GM21529 (cell line): ENCODE measurements around the gene GTF2H4.
"Not testable (repeated sequence)": the region's sequence is repeated elsewhere in the genome, so short reads cannot be mapped to it uniquely, and the experiment has no call there.

Source experiments
- ATAC-seq: cut with Tn5 transposase; IDR thresholded peaks from one replicate; pipeline ENCODE4 v1.9.1; 2021; ENCODE audit not compliant: unreplicated experiment

The GTF2H4 gene

DNA sequence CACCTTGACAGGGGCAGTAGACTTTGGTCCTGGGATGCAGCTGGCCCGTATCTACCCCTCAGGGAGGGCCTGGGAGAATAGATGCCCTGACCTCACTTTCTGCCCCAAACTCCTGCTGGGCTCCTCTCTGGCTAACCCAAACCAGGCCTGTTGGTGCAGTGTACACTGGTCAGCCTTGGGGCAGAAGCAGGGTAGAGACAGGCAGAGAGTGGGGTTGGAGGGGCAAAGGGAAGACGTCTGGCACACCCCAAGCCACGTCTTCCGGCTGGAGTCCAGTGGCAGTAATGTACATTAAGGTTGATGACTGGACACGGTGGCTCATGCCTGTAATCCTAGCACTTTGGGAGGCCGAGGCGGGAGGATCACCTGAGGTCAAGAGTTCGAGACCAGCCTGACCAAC lies 14.3 kb upstream of the GTF2H4 start:
- ATAC-seq: no peak

DNA sequence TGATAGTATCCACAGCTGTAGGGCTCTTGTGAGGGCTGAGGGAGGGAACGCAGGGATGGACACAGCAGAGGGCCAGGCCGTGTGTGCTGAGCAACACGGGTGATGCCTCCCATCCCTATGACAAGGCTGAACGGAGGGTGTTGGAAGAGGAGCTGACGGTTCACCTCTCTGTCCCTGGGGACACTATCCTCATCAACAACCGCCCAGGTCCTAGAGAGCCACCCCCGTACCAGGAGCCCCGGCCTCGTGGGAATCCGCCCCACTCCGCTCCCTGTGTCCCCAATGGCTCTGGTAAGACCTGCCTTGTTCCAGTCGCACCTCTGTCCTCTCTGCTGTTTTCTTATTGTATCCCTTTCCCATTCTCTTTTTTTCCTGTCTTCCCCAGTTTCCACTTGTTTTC lies 13.6 kb upstream of the GTF2H4 start:
- ATAC-seq: no peak

DNA sequence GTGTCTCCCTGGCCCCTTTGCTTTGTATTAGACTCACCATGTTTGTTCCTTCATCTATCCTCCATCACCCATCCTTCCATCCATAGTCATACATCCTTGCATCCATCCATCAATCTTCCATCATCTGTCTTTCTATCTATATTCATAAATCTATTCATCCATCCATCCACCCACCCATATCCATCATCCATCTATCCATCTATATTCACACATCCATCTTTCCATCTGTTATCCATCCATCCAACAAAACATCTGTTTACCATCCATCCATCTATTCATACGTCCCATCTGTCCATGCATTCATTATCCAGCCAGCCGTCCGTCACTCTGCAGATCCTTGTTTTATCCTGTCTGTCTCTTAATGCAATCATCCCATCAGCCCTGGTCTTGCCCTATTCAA lies 13.1 kb upstream of the GTF2H4 start:
- ATAC-seq: no peak

DNA sequence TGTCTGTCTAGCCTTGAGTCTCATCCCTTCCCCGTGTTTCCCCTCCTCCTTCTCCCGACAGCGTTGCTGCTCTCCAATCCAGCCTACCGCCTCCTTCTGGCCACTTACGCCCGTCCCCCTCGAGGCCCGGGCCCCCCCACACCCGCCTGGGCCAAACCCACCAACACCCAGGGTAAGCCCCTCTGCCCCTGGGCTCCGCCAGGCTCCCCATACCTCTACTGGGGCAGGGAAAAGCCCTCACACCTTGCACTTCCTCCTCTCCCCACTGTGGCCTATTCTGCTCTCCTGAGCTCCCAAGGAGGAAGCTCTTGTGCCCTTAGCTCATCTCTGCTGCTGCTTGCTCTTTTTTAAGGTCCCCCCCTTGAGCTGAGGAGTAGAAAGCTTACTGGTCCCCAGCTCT lies 12.7 kb upstream of the GTF2H4 start:
- ATAC-seq: no peak

DNA sequence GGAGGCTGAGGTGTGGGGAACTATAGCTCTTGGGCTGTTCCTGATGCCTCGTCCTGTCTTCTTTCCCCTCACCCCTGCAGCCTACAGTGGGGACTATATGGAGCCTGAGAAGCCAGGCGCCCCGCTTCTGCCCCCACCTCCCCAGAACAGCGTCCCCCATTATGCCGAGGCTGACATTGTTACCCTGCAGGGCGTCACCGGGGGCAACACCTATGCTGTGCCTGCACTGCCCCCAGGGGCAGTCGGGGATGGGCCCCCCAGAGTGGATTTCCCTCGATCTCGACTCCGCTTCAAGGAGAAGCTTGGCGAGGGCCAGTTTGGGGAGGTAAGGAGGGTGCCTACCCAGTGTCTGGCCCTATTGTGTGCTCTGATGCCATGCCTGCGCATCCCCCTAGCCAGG lies 11.5 kb upstream of the GTF2H4 start:
- ATAC-seq: no peak

DNA sequence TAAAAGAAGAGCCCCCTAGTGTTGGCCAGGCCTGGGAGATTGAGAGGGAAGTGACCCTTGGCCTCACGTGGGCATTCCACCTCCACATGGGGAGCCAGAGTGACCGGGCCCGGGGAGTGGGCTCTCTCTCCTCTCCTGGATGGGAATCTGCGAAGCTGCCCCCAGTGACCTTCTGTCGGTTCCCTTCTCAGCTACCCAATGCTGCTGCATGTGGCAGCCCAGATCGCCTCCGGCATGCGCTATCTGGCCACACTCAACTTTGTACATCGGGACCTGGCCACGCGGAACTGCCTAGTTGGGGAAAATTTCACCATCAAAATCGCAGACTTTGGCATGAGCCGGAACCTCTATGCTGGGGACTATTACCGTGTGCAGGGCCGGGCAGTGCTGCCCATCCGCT lies 10.1 kb upstream of the GTF2H4 start:
- no peak for ATAC-seq

DNA sequence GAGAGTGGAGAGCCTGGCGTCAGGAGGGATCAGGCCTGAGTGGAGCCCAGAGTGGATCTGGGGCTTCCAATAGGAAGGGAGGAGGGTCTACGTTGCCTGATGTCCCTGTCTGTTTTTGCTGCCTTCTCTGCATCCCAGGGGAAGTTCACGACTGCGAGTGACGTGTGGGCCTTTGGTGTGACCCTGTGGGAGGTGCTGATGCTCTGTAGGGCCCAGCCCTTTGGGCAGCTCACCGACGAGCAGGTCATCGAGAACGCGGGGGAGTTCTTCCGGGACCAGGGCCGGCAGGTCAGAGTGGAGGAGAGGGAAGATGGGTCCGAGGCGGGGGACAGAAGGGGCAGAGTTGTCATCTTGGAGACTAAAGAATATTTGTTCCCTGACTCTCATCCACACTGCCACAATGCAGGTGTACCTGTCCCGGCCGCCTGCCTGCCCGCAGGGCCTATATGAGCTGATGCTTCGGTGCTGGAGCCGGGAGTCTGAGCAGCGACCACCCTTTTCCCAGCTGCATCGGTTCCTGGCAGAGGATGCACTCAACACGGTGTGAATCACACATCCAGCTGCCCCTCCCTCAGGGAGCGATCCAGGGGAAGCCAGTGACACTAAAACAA lies 9.2 kb upstream of the GTF2H4 start:
- no peak for ATAC-seq

DNA sequence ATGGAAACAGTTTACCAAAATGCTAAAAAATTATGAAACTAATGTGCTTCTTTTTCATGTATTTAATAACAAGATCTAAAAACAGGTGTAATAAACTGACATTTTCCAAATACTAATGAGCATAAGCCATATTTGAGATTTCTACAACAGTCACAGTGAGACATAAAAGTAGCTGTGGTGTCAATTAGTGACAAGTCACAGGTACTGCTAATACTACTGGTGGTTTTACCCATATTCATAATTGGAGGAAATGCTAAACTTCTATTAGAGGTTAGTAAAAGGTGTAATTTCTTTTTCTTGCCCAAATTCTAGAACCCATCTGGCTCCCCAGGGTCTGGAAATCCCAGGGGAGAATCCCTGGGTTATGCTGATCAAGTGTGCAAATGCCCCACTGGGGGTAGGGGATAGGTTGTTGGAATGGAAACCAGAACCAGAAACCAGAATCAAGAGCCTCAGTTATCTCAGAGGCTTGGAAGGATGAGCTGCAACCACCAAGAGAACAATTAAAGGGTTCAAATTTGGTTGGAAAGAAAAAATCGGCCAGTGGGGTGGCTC lies 7.1 kb upstream of the GTF2H4 start:
- ATAC-seq: no peak

DNA sequence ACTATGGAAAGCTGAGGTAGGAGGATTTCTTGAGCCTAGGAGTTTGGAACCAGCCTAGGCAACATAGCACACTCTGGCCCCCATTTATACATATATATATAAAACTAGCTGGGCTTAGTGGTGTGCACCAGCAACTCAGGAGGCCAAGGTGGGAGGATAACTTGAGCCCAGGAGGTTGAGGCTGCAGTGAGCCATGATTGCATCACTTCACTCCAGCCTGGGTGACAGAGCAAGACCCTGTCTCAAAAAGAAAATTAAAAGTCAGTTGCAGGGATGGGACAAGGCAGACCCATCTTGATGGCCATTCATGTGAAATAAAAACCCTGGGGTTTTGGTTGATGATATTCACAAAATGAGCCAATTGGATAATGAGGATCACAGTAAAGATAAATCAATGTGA lies 6.6 kb upstream of the GTF2H4 start:
- ATAC-seq: no peak

DNA sequence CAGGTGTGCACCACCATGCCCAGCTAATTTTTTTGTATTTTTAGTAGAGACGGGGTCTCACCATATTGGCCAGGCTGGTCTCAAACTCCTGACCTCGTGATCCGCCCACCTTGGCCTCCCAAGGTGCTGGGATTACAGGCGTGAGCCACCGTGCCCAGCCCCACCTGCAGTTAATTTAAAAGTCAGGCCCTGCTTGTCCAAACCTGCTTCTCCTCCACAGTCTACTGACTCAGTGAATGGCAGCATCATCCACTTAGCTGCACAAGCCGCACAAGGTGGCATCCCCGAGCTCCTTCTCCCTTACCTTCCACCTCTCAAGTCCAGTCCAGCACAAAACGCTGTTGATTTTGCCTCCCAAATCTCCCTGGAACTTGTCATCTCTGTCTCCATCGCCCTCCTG lies 5.8 kb upstream of the GTF2H4 start:
- ATAC-seq: not testable (repeated sequence)

DNA sequence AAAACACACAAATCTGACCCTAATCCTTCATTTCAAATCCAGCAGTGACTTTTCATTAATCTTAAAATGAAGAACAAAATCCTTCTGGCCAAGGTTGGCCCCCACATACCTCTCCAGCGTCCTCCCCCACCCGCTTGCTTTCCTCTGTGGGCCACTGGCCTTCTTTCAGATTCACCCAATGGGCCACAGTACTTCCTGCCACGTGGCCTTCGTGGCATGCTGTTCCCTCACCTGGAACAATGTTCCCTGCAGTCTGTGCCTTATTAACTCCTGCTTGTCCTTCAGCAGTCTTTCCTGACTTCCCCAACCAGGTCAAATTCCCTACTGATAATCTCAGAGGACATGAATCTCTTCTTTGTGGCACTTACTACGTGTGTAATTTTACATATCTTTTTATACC lies 5.3 kb upstream of the GTF2H4 start:
- ATAC-seq: no peak

DNA sequence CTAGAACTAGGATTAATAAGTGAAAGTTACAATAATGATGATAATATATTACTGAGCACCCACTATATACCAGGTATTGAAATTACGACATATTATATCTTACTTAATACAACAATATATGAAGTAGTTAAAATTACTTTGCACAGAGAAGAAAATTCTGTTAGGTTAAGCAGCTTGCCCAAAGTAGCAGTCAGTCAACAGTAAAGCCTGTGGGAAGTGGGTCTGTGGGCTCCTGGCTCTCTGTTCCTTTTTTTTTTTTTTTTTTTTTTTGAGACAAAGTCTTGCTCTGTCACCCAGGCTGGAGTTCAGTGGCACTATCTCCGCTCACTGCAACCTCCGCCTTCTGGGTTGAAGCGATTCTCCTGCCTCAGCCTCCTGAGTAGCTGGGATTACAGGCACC lies 4.8 kb upstream of the GTF2H4 start:
- ATAC-seq: no peak

DNA sequence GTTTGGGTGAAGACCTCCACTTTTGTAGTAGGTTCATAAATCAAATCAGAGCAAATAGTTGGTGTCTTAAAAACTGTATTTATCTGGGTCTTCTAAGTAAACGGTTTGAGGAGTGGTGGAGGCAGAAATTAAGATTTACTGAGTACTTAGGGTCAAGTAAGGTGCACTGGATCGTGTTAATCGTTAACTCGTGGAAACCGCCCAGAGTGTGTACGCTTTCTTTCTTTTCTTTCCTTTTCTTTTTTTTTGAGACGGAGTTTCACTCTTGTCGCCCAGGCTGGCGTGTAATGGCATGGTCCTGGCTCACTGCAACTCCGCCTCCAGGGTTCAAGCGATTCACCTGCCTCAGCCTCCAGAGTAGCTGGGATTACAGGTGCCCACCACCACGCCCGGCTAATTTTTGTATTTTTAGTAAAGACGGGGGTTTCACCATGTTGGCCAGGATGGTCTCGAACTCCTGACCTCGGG lies 683 bp upstream of the GTF2H4 start:
- ATAC-seq: not testable (repeated sequence)

DNA sequence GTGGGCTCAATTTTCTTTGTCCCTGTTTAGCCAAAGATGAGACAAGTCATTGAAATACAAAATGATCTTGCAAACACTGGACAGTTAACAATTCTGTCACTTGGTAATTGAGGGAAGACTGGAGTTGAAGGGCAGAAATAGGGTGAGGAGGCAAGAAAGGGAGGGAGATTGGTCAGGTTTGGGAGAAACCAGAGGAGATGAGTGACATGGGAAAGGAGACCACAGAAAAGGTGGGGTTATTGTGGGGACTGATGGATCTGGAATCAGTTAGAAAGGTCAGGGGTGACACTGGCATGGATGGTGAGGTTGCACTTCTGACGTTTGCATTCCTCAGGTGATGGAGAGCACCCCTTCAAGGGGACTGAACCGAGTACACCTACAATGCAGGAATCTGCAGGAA lies 693 bp downstream of the GTF2H4 start:
- no peak for ATAC-seq

DNA sequence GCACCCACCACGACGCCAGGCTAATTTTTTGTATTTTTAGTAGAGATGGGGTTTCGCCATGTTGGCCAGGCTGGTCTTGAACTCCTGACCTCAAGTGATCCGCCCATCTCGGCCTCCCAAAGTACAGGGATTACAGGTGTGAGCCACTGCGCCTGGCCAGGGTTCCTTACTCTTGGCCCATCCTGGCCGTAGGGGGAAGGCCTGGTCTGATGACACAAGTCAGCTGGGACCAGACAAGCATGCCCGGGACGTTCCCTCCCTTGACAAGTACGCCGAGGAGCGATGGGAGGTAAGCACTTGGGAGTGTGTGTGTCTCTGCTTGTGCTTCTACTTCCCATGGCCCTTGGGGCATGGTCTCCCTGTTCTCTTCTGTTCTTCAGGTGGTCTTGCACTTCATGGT lies 2.5 kb downstream of the GTF2H4 start:
- not testable (repeated sequence) for ATAC-seq

DNA sequence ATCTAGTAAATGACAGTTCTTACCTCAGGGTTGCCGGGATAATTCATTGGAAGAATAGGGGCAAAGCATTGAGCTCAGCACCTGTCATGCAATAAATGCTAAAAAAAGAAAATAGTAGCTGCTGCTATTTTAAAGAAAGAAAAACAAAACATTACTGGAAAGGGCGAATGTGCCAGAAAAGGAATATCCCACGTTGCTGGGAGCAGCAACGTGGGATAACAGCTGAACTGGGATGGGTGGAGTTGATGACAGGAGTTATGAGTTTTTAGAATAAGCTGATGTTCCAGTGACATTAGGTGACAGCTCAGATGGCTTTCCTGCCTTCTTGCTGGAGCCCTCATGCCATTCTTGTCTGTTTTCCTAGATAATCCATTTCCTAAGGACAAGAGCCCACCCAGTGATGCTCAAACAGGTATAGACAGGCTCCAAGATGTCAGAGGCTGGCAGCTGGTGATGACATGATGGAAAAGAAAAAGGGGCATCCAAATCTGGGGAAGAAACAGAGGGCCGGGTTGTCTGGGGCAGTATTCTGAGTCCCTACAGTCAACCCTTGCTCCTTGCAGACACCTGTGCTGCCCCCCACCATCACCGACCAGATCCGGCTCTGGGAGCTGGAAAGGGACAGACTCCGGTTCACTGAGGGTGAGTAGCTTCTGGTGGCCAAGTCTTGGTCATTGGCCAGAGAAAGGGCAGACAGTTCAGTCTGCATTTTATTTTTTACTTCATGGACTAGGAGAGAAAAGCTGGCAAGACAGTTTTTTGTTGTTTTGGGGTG lies 4.9 kb downstream of the GTF2H4 start:
- ATAC-seq: no peak

DNA sequence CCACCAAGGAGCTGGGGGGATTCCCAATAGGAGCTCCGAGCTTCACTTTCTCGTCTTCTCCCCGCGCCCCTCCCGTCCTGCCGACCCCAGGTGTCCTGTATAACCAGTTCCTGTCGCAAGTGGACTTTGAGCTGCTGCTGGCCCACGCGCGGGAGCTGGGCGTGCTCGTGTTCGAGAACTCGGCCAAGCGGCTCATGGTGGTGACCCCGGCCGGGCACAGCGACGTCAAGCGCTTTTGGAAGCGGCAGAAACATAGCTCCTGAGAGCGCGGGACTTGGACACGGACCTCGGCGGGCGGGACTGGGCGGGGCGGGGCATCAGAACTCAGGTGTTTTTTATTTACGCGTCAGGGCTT lies 5.7 kb downstream of the GTF2H4 start:
- ATAC-seq: no peak

DNA sequence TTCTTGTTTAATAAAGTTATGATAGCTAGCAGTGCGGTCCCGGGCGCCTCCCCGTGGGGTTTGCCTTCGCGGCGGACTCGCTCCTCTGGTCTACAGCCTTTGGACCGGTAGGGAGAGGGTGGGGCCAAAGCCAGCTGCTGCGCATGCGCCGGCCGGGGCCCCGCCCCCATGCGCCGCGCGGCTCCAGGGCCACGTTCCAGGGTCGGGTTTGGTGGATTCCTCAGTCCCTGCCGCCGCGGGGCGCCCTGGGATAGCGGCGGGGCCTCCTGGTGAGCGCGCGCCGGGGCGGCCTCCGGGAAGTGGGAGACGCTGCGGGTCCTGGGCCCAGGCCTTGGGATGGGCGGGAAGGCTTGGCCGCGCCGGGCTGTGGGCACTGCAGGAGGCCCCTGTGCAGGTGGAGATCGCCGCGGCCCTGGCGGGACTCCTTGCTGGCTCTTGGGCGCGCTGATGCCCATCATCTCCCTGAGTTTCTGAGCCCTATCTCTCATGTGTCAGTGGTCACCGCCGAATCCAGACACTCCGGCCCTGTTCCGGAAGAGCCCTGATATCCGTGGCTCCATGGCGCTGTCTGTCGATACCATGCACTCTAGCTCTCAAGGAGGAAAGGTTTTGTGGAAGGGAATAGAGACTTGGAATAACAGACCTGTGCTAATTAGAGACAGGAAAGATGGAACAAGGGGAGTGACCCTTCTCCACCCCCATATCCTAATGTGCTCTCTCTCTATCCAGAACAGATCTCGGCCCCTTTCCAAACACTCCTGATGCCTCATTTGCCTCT lies 6.3 kb downstream of the GTF2H4 start, which contains the start of gene VARS2:
VARS2 (plus strand) TSS at position 163 of the 778 bp plus-strand sequence; CDS start at position 762, 599 bp downstream.
- peak; percentile 87 for ATAC-seq

DNA sequence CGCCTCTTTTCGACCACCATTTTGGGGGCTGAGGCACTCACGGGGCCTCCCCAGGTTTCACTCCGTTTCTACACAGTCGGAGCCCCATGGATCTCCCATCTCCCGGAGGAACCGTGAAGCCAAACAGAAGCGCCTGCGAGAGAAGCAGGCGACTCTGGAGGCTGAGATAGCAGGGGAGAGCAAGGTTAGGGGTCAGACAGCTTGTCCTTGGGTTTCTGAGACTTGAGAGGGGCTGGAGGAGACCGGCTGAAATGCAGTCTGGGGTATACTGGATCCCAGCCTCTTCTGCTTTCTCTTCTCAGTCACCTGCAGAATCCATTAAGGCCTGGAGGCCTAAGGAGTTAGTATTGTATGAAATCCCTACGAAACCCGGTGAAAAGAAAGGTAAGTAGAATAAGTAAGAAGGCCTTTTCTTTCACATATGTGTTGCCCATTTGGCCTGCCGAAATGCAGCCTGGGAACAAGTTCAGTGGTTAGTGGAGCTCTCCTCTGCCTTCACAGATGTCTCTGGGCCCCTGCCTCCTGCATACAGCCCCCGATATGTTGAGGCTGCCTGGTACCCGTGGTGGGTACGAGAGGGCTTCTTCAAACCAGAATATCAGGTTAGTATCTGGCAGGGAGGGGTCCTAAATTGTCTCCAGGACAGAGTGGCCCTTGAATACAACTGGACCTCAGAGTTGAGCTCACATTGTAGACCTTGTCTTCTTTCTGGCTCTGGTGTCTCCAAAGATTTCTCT lies 7.0 kb downstream of the GTF2H4 start:
- ATAC-seq: no peak

DNA sequence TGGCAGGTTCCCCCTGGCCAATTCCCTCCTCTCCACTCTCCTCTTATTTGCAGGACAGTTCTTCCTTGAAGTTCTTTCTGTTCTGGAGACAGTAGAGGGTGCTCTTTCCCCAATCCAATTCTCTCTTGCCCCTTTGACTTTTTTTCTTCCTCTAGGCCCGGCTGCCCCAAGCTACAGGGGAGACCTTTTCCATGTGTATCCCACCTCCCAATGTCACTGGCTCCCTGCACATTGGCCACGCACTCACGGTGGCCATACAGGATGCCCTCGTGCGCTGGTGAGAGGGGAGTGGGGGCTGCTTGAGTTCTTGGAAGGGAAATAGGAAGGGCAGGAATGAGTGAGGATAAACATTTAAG lies 7.6 kb downstream of the GTF2H4 start:
- no peak for ATAC-seq

DNA sequence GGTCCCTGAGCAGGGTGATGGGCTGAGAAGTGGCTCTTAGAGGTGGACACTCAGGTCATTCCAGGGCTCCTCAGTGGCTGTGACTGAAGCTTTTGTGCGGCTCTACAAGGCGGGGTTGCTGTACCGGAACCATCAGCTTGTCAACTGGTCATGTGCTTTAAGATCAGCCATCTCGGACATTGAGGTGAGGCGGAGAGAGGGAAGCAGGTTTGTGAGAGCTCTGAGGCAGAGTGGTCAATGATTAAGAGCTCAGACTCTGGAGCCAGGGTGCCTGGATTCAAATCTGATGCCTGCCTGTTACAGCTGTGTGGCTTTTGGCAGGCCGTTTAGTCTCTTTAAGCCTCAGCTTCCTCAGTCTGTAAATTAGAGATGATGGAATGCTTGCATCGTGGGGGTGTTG lies 9.0 kb downstream of the GTF2H4 start:
- no peak for ATAC-seq
